GM18861 (cell line): ENCODE measurements around the gene DFFB.

Source experiments
- ATAC-seq: cut with Tn5 transposase; IDR thresholded peaks from one replicate; pipeline ENCODE4 v1.9.1; 2021; ENCODE audit not compliant: unreplicated experiment

DFFB gene

DNA sequence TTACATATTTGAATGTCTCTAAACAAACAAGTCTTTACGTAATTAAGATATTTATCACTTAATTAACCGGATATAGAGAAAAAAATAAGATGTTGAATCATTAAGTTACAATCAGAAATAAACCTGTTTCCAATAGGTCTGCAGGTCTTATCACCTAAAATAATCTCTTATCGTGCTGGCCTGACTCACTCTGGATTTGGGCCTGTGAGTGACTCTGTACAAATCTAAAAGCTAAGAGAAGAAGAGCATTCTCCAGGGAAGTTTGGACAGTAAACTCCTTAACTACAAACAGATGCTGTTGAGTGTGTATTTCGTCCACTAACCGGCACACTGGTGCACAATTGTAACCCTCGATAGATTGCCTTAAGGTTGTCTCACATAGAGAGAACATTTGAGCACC lies 25.6 kb upstream of the DFFB start:
- no peak for ATAC-seq

DNA sequence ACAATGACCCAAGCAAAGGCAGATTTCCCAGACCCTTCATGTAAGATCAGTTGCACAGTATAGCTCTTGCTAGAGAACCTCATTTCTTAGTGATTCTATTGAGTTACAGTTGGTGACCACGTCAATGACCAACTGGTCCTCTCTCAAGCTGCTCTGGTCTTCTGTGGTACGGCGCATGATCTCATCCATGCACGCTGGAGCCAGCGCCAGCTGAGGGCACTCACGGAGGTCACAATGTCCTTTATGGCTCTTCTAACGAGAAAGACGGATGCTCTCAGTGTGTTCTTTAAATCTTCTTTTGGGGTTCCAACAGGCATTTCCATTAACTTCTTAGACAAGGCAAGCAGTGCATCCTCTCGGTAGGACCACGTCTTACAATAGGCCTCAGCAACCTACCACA lies 22.6 kb upstream of the DFFB start:
- ATAC-seq: no peak

- no peak for ATAC-seq
Observed at GRCh38 chr1:3836421-3836820, 20.9 kb upstream of the DFFB start.

DNA sequence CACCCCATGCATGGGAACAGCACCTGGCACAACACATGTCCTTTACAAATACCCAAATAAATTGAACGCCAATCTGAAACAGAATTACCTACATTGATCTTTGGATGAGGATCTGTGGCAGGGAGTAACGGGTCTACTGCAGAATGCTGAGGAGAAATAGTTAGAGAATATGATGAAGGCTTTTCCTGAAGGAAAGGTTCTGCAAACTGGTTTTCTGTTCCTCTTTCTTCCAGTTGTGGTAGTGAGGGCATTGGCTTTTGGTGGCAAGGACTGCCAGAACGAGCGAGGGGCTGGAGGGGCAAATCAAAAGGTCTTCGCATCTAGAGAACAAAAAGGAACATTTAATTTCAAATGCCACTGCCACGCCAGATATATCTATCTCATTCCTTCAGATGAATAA lies 20.1 kb upstream of the DFFB start:
- ATAC-seq: no peak

DNA sequence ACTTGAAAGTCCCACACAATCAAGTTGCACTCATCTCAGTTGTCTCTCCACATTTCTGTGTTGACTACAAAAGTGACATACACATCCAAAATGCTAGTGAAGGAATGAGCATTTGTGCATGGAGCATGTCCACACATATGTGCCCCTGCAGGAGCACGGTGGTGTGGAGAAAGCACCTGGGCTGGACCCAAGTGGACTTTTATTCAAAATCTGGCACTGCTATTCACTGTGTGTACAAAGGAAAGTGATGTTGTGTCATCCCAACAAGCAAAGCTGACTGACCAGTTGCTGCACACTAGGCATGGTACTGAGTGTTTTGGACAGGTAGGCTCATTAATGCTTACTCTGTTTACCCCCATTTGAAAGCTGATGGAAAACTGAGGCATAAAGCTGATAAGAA lies 19.6 kb upstream of the DFFB start:
- ATAC-seq: no peak

GRCh38 chr1:3838788-3839187 lies 18.5 kb upstream of the DFFB start:
- no peak for ATAC-seq

DNA sequence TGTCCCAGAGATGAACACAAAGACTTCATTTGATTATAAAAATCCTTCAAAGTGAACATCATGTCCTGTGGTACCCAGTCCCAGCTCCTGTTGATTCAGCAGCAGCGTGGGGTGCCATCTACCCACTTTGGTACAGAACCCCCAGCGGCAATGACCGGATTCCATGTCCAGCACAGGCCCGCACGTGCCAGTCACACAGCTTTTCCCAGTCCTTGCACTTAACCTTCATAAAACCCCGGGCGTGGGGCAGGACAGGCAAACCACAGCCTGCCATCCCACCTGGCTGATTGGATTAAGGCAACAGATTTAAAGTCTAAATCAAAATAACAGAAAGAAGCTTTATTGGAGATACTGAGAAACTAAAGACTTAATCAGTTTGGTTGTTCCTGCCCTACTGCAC lies 15.8 kb upstream of the DFFB start:
- ATAC-seq: no peak

DNA sequence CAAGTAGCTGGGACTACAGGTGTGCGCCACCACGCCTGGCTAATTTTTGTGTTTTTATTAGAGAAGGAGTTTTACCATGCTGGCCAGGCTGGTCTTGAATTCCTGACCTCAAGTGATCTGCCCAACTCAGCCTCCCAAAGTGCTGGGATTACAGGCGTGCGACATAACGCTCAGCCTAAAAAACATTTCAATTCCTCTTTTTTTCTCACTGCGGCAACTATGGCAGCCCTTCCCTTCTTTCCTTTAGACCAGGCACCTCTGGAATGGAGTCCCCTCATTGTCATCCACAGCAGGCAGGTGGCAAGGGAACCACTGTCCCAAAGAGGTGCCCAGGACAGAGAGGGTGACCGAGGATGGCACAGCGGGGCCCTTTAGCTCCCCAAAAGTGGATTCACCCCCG lies 14.4 kb upstream of the DFFB start:
- ATAC-seq: no peak

GRCh38 chr1:3846541-3846940 lies 10.7 kb upstream of the DFFB start:
- no peak for ATAC-seq

DNA sequence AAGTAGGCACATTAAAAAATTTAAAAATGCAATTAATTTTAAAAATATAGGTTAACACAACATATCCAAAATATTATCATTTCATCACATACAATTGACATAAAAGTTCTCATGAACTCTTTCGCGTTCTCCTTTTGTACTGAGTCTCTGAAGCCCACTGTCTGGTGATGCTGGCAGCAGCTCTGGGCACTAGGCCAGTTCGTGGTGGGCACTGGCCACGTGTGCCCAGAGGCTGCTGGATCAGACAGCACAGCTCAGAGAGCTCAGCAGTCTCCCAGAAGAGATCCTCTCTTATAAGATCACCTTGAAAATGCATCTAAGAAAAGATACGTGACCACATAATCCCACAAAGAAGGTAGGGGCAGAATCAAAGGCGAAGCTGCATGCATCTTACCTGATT lies 10.2 kb upstream of the DFFB start:
- ATAC-seq: no peak

- ATAC-seq: no peak
Observed at GRCh38 chr1:3850857-3851256, 6.4 kb upstream of the DFFB start.

DNA sequence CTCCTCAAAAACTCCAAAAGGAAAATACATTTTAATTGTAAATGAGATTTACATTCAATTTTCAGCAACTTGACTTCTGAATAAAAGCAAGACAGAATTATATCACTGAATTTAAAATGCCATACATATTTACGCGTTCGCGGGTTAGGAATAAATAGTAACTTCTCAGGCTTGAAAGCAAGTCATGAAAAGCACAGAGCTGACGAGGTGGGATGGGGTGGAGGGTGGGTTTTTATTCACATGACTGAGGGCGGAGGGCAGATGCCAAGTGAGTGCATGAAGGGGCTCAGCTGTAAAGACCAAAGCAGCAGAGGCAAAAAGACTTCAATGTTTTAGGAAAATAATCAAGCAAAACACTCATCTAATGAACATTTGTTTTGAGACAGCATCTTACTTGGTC lies 6.0 kb upstream of the DFFB start:
- ATAC-seq: no peak

DNA sequence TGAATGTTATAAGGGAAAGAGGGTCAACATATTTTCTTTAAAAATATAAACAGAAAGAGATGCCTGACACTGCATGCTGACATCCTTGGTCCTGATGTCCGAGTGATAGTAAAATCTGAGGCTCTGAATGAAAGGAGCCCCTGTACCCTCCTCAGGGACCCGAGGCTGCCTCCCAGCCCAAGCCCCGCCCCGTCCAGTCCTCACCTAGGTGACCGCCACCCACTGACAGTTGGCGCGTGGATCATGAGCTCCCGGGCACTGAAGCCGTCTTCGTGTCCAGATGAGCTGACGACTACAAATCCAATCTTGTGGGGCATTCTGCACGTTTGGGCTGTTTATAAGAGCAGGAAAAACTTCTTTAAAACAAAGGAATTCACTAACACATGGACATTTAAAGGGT lies 5.2 kb upstream of the DFFB start:
- ATAC-seq: no peak

DNA sequence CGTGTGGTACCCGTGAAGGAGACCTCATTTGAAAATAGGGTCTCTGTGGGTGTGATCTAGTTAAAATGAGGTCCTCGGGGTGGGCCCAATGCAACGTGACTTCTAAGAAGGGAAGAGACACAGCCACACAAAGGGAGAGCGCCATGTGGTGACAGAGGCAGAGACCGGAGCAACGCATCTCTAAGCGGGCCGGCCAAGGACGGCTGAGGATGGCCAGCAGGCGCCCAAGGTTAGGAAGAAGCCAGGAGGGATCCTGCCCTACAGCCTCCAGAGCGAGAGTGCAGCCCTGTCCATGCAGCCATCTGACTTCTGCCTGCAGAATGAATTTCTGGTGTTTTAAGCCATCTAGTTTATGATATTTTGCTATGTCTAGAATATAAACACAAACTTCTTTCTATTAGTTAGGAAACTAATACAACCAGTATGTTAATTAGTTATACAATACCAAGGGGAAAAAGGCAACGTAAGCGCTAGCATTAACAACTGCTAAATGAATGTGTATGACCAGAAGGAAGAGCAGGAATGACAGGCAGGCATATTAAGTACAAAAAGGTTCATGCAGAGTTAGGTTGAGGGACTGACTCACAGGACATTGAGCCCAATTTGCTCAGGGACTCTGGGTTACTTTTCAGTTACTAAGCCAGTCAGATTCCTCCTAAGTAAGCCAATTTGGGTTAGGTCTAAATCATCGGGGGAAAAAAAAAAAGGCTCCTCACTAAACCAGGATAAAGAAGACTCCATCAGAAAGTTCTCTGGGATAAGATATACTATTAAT lies 4.4 kb upstream of the DFFB start:
- ATAC-seq: no peak

GRCh38 chr1:3857791-3858129 lies 484 bp downstream of the DFFB start:
- no peak for ATAC-seq

GRCh38 chr1:3858231-3858981 lies 1.1 kb downstream of the DFFB start:
- ATAC-seq: no peak

DNA sequence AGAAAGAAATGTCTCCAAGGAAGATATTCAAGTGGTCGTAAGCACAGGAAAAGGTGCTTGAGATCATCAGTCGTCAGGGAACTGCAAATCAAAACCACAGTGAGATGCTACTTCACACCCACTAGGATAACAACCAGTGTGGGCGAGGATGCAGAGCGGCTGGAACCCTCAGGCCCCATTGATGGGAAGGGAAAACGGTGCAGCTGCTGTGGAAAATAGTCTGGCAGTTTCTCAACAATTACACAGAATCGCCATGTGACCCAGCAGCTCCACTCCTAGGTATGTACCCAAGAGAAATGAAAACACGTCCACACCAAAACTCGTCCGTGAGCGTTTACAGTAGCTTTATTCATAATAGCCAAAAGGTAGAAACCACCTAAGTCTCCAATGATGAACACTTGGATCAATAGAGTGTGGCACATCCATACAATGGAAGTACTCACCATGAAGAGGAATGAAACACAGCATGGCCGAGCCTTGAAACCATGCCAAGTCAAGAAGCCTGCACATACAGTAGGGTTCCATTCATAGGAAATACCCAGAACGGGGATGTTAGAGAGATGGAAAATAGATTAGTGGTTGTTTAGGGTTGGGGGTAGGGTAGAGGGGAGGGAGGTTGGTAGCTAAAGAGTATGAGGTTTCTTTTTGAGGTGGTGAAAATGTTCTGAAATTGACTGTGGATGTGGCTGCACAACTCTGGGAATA lies 6.1 kb downstream of the DFFB start:
- no peak for ATAC-seq

- no peak for ATAC-seq
Observed at GRCh38 chr1:3864884-3865283, 7.6 kb downstream of the DFFB start.

DNA sequence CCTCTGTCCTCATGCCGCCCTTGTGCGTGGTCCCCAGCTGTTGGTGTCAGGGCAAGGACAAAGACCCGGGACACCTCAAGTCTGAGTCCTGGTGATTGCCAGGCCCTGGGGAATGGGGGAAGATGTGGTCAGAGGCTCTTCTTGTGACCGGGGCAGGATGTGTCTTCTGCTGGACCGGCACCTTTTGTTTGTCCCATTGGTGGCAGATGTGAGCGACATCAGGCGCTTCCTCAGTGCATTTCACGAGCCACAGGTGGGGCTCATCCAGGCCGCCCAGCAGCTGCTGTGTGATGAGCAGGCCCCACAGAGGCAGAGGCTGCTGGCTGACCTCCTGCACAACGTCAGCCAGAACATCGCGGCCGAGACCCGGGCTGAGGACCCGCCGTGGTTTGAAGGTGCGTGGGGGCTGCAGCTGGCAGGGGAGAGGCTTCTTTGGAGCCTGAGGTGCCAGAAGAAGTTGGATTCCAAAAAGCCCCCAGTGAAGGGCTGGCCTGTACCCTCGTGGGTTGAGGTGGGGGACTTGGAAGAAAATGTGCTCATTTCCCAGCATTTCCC lies 8.4 kb downstream of the DFFB start:
- no peak for ATAC-seq

DNA sequence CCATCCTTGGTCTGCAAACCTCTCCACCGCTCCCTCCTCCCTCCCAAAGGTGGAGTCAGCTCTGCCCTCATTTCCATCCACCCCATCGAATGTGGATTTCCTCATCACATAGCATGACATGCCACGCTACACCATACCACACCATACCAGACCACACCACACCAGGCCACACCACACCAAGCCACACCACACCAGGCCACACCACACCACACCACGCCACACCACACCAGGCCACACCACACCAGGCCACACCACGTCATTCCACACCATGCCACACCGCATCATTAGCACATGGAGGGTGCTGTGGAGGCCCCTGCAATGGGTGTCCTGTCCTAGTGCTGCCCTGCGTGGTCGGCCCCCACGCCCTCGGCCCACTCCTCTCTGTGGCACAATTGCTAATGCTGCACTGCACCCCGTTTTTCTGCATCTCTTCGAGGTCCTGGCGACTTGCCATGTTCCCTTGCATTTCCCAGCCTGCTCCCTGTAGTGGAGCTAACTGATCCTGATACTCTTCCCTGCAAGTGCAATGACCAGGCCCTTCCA lies 11.3 kb downstream of the DFFB start:
- no peak for ATAC-seq

- no peak for ATAC-seq
Observed at GRCh38 chr1:3869751-3870301, 12.6 kb downstream of the DFFB start.
